ENCODE measurements around the gene FNDC3B. TPM values are rescaled to one million over a fixed set of nuclear protein-coding genes. Genes with fewer than 3 reads are reported as not detected.

FNDC3B gene
- total and polyA plus RNA-seq, 4 donors, result 23.3 to 74.2 (median 32.9) TPM

DNA sequence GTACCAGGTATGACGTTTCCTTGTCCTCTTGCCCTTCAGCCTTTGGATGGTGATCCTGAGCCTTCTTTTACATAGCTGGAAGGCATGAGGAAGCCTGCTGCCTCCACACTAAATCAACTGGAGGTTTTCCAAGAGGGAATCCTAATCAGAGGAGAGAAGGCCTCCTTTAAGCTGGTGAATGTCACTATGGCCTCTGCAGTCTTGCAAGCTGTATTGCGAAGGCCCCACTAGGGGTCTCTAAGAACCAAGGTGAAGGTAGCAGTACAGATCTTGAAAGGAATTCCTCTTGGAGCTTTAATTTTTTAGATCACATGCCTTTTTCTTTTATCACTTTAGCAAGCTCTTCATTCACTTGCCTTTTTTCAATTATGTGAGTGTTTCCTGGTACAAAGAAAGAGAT lies 289.7 kb downstream of the FNDC3B start (continued):
- TF ChIP-seq, protein P1, sequence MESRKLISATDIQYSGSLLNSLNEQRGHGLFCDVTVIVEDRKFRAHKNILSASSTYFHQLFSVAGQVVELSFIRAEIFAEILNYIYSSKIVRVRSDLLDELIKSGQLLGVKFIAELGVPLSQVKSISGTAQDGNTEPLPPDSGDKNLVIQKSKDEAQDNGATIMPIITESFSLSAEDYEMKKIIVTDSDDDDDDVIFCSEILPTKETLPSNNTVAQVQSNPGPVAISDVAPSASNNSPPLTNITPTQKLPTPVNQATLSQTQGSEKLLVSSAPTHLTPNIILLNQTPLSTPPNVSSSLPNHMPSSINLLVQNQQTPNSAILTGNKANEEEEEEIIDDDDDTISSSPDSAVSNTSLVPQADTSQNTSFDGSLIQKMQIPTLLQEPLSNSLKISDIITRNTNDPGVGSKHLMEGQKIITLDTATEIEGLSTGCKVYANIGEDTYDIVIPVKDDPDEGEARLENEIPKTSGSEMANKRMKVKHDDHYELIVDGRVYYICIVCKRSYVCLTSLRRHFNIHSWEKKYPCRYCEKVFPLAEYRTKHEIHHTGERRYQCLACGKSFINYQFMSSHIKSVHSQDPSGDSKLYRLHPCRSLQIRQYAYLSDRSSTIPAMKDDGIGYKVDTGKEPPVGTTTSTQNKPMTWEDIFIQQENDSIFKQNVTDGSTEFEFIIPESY (IDR thresholded peaks at IDR 0.05), result no peak

DNA sequence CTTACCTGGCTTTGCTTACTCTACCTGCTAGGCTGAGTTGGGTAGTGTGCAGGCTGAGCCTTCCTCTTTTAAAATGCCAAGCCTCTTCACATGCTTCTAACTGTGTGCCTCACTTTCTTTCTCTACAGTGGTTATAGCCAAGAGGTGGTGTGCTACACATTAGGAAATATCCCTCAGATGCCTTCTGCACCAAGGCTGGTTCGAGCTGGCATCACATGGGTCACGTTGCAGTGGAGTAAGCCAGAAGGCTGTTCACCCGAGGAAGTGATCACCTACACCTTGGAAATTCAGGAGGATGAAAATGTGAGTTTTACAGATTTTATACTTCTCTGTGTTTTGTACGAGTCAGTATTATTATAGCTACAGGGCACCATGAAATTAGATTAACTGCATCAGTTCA lies 291.0 kb downstream of the FNDC3B start:
- H3K36me3 ChIP-seq (ENCODE audit: control insufficient read depth in 4 of 4, insufficient read depth in 3 of 4, low read depth in 1 of 4, low read length in 3 of 4), result peaks cover 7 to 55% (median 40%) of the 10 kb centered on the region in 4 donors
- peaks cover 0 to 2% (median 0%) of the 10 kb centered on the region in 4 donors for H3K4me1 ChIP-seq (ENCODE audit: control insufficient read depth in 4 of 4, insufficient read depth in 4 of 4, low read length in 3 of 4)
- WGBS, result 93% methylated on average over 4 of the region's 4 CpGs
- H3K9me3 ChIP-seq (ENCODE audit: control insufficient read depth in 4 of 4, low read length in 3 of 4), result no peaks in the 10 kb centered on the region
- DNase-seq (ENCODE audit: low spot score), result no peak
- no peak overlapping the region for H3K27ac ChIP-seq (ENCODE audit: low read depth in 1 of 2, low read length in 2 of 2)
- H3K4me3 ChIP-seq (ENCODE audit: low read depth in 1 of 3, low read length in 3 of 3), result no peak overlapping the region
- TF ChIP-seq RXRA (IDR thresholded peaks at IDR 0.05), result no peak
- TF ChIP-seq, protein P2, sequence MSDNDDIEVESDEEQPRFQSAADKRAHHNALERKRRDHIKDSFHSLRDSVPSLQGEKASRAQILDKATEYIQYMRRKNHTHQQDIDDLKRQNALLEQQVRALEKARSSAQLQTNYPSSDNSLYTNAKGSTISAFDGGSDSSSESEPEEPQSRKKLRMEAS (IDR thresholded peaks at IDR 0.05), result no peak
- TF ChIP-seq JUND (IDR thresholded peaks at IDR 0.05), result no peak
- TF ChIP-seq, protein P3, sequence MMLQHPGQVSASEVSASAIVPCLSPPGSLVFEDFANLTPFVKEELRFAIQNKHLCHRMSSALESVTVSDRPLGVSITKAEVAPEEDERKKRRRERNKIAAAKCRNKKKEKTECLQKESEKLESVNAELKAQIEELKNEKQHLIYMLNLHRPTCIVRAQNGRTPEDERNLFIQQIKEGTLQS (IDR thresholded peaks at IDR 0.05), result no peak
- TF ChIP-seq, protein P1 (IDR thresholded peaks at IDR 0.05), result no peak
- TF ChIP-seq NR2F2 (IDR thresholded peaks at IDR 0.05), result no peak
- TF ChIP-seq, protein P4, sequence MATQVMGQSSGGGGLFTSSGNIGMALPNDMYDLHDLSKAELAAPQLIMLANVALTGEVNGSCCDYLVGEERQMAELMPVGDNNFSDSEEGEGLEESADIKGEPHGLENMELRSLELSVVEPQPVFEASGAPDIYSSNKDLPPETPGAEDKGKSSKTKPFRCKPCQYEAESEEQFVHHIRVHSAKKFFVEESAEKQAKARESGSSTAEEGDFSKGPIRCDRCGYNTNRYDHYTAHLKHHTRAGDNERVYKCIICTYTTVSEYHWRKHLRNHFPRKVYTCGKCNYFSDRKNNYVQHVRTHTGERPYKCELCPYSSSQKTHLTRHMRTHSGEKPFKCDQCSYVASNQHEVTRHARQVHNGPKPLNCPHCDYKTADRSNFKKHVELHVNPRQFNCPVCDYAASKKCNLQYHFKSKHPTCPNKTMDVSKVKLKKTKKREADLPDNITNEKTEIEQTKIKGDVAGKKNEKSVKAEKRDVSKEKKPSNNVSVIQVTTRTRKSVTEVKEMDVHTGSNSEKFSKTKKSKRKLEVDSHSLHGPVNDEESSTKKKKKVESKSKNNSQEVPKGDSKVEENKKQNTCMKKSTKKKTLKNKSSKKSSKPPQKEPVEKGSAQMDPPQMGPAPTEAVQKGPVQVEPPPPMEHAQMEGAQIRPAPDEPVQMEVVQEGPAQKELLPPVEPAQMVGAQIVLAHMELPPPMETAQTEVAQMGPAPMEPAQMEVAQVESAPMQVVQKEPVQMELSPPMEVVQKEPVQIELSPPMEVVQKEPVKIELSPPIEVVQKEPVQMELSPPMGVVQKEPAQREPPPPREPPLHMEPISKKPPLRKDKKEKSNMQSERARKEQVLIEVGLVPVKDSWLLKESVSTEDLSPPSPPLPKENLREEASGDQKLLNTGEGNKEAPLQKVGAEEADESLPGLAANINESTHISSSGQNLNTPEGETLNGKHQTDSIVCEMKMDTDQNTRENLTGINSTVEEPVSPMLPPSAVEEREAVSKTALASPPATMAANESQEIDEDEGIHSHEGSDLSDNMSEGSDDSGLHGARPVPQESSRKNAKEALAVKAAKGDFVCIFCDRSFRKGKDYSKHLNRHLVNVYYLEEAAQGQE (IDR thresholded peaks at IDR 0.05), result no peak
- no peak for TF ChIP-seq SP1 (IDR thresholded peaks at IDR 0.05)
- no peak for TF ChIP-seq GABPA (IDR thresholded peaks at IDR 0.05 in 1 of 2, conservative IDR thresholded peaks at IDR 0.05 in 1 of 2)
- no peak for TF ChIP-seq RAD21 (IDR thresholded peaks at IDR 0.05)
- TF ChIP-seq YY1 (IDR thresholded peaks at IDR 0.05), result no peak
- no peaks in the 10 kb centered on the region for H3K27me3 ChIP-seq (ENCODE audit: control insufficient read depth in 4 of 4, insufficient read depth in 4 of 4, low read length in 3 of 4)
- no peak overlapping the region for H3K9ac ChIP-seq (ENCODE audit: low read depth in 1 of 2, low read length in 2 of 2)

Data from liver (tissue), 9 donors.